A549 (cell line): ENCODE results near the gene SCTR.

Experiments used
- CTCF ChIP-seq: fragments of >200 bp; sonication (Bioruptor Twin); formaldehyde crosslinking; IDR thresholded peaks from 3 replicates; pipeline ENCODE4 v1.5.1; 2016
- EP300 ChIP-seq, 2 experiments: fragments of >200 bp; sonication (Bioruptor Twin); formaldehyde crosslinking; IDR thresholded peaks; 2 replicates in 1 of 2; 3 replicates in 1 of 2; pipeline ENCODE4 v1.6.1; 2016 to 2017
- FOSB ChIP-seq: fragments of 250-450 bp; sonication (Bioruptor Pico); IDR thresholded peaks from 2 replicates; pipeline ENCODE4 v1.5.0; 2020; ENCODE audit warnings: mild to moderate bottlenecking, moderate library complexity
- HDAC2 ChIP-seq: fragments of 200-600 bp; sonication (generic); IDR thresholded peaks from 2 replicates; pipeline ENCODE4 v1.6.1; 2016
- HOXA7 ChIP-seq: fragments of 250-450 bp; sonication (Bioruptor Pico); IDR thresholded peaks from 2 replicates; pipeline ENCODE4 v1.5.0; 2020; ENCODE audit warnings: mild to moderate bottlenecking, moderate library complexity
- JUNB ChIP-seq: fragments of >200 bp; sonication (Bioruptor Twin); formaldehyde crosslinking; IDR thresholded peaks from 2 replicates; pipeline ENCODE4 v1.6.1; 2016
- KDM1A ChIP-seq: fragments of 200-600 bp; sonication (generic); IDR thresholded peaks from 2 replicates; pipeline ENCODE4 v1.6.1; 2016; ENCODE audit warnings: low read depth, mild to moderate bottlenecking
- PBX3 ChIP-seq: IDR thresholded peaks from 2 replicates; pipeline ENCODE4 v1.6.1; 2012
- POLR2A ChIP-seq: IDR thresholded peaks from 2 replicates; pipeline ENCODE4 v1.6.1; 2012; ENCODE audit warnings: mild to moderate bottlenecking, low read length
- RAD21 ChIP-seq, 2 experiments: fragments of >200 bp in 1 of 2; sonication (Bioruptor Twin) in 1 of 2; formaldehyde crosslinking in 1 of 2; IDR thresholded peaks in 1 of 2; conservative IDR thresholded peaks in 1 of 2; 2 replicates in 1 of 2; 3 replicates in 1 of 2; pipeline ENCODE4 v1.6.1; 2012 to 2018; ENCODE audit warnings: inconsistent platforms in 1 of 2
- RCOR1 ChIP-seq: fragments of 150-350 bp; IDR thresholded peaks from 2 replicates; pipeline ENCODE4 v1.6.1; 2014; ENCODE audit warnings: antibody characterized with exemption, low read length, low read depth

- no peak for TF ChIP-seq EP300 (IDR thresholded peaks at IDR 0.05)
- no peak for TF ChIP-seq FOSB (CRISPR knock-in tag)
- TF ChIP-seq RCOR1 = no peak
- no peak for TF ChIP-seq CTCF
- no peak for TF ChIP-seq PBX3
- TF ChIP-seq RAD21 (conservative IDR thresholded peaks at IDR 0.05 in 1 of 2, IDR thresholded peaks at IDR 0.05 in 1 of 2) = no peak
- no peak for TF ChIP-seq JUNB
- no peak for TF ChIP-seq POLR2A
- no peak for TF ChIP-seq HOXA7
- TF ChIP-seq KDM1A = no peak
- TF ChIP-seq HDAC2 = no peak
Measured at GRCh38 chr2:119548516-119549120, 24.3 kb upstream of the SCTR start.
